SU-DHL-6 (cell line): ENCODE data around the gene CRK.
A peak's percentile ranks its signal among the peaks of the same experiment; 100 is the strongest.

Experiments
- H2AFZ ChIP-seq: fragments of 200-600 bp; sonication (generic); 2 replicates; pipeline ENCODE4 v1.6.1; 2014; ENCODE audit warnings: low read depth, mild to moderate bottlenecking, moderate library complexity, mixed read lengths, antibody characterized with exemption, low read length; ENCODE audit not compliant: severe bottlenecking
- H3F3A ChIP-seq: fragments of 200-600 bp; shearing (Covaris generic); 2 replicates; pipeline ENCODE4 v1.6.0; 2016; ENCODE audit warnings: antibody characterized with exemption, mild to moderate bottlenecking; ENCODE audit not compliant: insufficient read depth
- H3K27ac ChIP-seq: fragments of 200-600 bp; sonication (generic); 2 replicates; pipeline ENCODE4 v1.5.1; 2016; ENCODE audit warnings: low read depth, mild to moderate bottlenecking, low read length, moderate library complexity, mixed read lengths
- H3K27me3 ChIP-seq: fragments of 200-600 bp; sonication (generic), shearing (Covaris generic); 2 replicates; pipeline ENCODE4 v1.6.0; 2014; ENCODE audit warnings: mild to moderate bottlenecking, low read length
- H3K36me3 ChIP-seq: fragments of 200-600 bp; sonication (generic); 2 replicates; pipeline ENCODE4 v1.6.1; 2014; ENCODE audit warnings: mild to moderate bottlenecking, low read length, mixed read lengths
- H3K4me2 ChIP-seq: fragments of 300-600, 200-600 bp; shearing (Covaris generic), sonication (generic); 2 replicates; pipeline ENCODE4 v1.6.0; 2014; ENCODE audit warnings: low read length, low read depth, mild to moderate bottlenecking; ENCODE audit not compliant: poor library complexity, severe bottlenecking
- H3K4me3 ChIP-seq: fragments of 200-600 bp; sonication (generic); 2 replicates; pipeline ENCODE4 v1.5.1; 2014; ENCODE audit warnings: antibody characterized with exemption, low read length, mild to moderate bottlenecking, mixed read lengths; ENCODE audit not compliant: insufficient read depth, poor library complexity, severe bottlenecking
- H3K79me2 ChIP-seq: fragments of 200-600 bp; sonication (generic); 2 replicates; pipeline ENCODE4 v1.6.1; 2014; ENCODE audit warnings: mild to moderate bottlenecking, low read length, moderate library complexity; ENCODE audit not compliant: insufficient read depth
- H3K9ac ChIP-seq: fragments of 200-600 bp; sonication (generic); 2 replicates; pipeline ENCODE4 v1.7.0; 2014; ENCODE audit warnings: mild to moderate bottlenecking, low read length
- H3K9me2 ChIP-seq: fragments of 200-600 bp; sonication (generic); replicated peaks from 2 replicates; pipeline ENCODE4 v1.6.1; 2014; ENCODE audit warnings: low read length; ENCODE audit not compliant: insufficient read depth
- H3K9me3 ChIP-seq: fragments of 200-600 bp; sonication (generic); 2 replicates; pipeline ENCODE4 v1.6.1; 2014; ENCODE audit warnings: low read length, mixed read lengths; ENCODE audit not compliant: insufficient read depth
- H4K20me1 ChIP-seq: fragments of 200-600 bp; sonication (generic); 2 replicates; pipeline ENCODE4 v1.6.1; 2014; ENCODE audit warnings: low read depth, mild to moderate bottlenecking, antibody characterized with exemption, low read length, moderate library complexity, mixed read lengths
- EZH2phosphoT487 ChIP-seq: fragments of 200-600 bp; sonication (generic), shearing (Covaris generic); conservative IDR thresholded peaks from 2 replicates; pipeline ENCODE4 v1.6.1; 2018; ENCODE audit warnings: mild to moderate bottlenecking, antibody characterized with exemption, low read length, moderate library complexity, mixed read lengths
- TF ChIP-seq, protein P1 (sequence below): fragments of 200-600 bp; sonication (generic); IDR thresholded peaks from one replicate; pipeline ENCODE4 v1.5.1; 2017; ENCODE audit warnings: antibody characterized with exemption, mild to moderate bottlenecking, low read length, moderate library complexity; ENCODE audit not compliant: insufficient read depth, poor library complexity, severe bottlenecking

CRK gene

DNA sequence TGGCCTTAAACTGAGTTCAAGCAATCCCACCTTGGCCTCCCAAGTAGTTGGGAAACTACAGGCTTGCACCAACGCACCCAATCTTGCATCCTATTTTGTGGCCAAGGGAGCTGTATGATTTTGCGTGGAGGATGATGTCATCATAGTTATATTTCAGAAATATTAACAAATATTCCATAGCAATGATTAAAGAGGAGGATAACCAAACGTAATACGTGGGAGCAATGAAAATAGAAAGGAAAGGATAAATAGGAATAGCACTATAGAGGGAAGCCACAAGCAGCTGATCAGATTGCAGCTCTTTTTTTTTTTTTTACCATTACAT lies 53.8 kb downstream of the CRK start:
- H3K4me3 ChIP-seq, result no peak overlapping the region
- peaks cover 28% of the 10 kb centered on the region for H3K79me2 ChIP-seq
- H3K36me3 ChIP-seq, result peaks cover 5% of the 10 kb centered on the region; the same call in 1 of the 2 replicates
- H3K4me2 ChIP-seq, result no peak overlapping the region
- TF ChIP-seq, protein P1, sequence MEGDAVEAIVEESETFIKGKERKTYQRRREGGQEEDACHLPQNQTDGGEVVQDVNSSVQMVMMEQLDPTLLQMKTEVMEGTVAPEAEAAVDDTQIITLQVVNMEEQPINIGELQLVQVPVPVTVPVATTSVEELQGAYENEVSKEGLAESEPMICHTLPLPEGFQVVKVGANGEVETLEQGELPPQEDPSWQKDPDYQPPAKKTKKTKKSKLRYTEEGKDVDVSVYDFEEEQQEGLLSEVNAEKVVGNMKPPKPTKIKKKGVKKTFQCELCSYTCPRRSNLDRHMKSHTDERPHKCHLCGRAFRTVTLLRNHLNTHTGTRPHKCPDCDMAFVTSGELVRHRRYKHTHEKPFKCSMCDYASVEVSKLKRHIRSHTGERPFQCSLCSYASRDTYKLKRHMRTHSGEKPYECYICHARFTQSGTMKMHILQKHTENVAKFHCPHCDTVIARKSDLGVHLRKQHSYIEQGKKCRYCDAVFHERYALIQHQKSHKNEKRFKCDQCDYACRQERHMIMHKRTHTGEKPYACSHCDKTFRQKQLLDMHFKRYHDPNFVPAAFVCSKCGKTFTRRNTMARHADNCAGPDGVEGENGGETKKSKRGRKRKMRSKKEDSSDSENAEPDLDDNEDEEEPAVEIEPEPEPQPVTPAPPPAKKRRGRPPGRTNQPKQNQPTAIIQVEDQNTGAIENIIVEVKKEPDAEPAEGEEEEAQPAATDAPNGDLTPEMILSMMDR, result no peak
- no peak for TF ChIP-seq EZH2phosphoT487
- no peak overlapping the region for H3K9ac ChIP-seq
- no peaks in the 10 kb centered on the region for H3K9me3 ChIP-seq
- no peaks in the 10 kb centered on the region for H3F3A ChIP-seq
- no peak overlapping the region for H2AFZ ChIP-seq
- no peaks in the 10 kb centered on the region for H3K27me3 ChIP-seq
- no peak overlapping the region for H3K27ac ChIP-seq
- peaks cover 14% of the 10 kb centered on the region for H4K20me1 ChIP-seq
- no peaks in the 10 kb centered on the region for H3K9me2 ChIP-seq

DNA sequence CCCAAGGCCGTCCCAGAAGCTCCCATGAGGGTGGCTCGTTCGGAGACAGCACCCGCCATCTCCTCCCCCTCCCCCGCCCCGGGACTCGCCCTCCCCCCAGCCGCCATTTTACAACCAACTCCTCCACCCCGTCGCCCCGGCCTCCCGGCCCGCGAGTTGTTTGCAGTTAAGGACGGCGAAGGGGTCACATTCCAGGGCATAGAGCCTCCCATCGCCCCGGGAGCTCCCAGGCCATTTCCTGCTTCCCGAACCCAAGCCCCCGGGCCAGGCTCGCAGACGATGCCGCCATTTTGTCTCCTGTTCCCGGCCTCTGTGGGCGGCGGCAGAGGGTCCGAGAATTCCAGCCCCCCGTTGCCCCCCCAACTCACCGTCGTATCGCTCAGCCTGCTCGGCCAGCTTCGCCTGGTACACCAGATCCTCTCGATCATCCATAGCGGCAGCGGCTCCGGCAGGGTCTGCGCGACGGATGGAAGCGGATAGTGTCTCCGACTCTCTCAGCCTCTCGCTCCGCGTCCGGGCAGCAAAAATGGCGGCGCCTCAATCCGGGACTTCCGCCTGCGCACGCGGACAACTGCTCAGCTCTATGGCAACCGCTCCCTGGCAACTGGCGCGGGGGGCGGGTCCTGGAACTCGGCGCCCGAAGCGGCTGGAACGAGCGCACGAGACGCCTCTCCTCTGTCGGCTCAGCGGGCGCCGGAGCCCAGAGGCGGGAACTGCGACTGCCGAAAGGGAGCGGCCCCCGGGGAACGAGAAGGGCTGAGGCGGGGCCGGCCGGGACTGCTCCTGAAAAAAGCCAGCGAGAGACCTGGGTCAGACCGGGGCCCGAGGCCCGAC lies 56.1 kb downstream of the CRK start, which contains the start of gene YWHAE:
Gene YWHAE, minus strand, starts transcription at position 544 of the 834 bp plus-strand sequence. Its CDS starts 112 bp downstream, at position 432.
- peak within 1 kb of the TSS; percentile 90 for H2AFZ ChIP-seq
- no peaks in the 10 kb centered on the region for H3K27me3 ChIP-seq
- no peaks in the 10 kb centered on the region for H3K9me2 ChIP-seq
- peak within 1 kb of the TSS; percentile 90 for H3K4me2 ChIP-seq
- peak within 1 kb of the TSS; percentile 87 for H3K9ac ChIP-seq
- H3K9me3 ChIP-seq, result no peaks in the 10 kb centered on the region
- H4K20me1 ChIP-seq, result peaks cover 22% of the 10 kb centered on the region
- peak within 1 kb of the TSS; percentile 85 for H3K27ac ChIP-seq
- TF ChIP-seq EZH2phosphoT487, result no peak
- TF ChIP-seq, protein P1, result no peak
- peaks cover 5% of the 10 kb centered on the region; the same call in 1 of the 2 replicates for H3K36me3 ChIP-seq
- peaks cover 51% of the 10 kb centered on the region for H3K79me2 ChIP-seq
- peak within 1 kb of the TSS; percentile 83 for H3K4me3 ChIP-seq
- H3F3A ChIP-seq, result no peaks in the 10 kb centered on the region

DNA sequence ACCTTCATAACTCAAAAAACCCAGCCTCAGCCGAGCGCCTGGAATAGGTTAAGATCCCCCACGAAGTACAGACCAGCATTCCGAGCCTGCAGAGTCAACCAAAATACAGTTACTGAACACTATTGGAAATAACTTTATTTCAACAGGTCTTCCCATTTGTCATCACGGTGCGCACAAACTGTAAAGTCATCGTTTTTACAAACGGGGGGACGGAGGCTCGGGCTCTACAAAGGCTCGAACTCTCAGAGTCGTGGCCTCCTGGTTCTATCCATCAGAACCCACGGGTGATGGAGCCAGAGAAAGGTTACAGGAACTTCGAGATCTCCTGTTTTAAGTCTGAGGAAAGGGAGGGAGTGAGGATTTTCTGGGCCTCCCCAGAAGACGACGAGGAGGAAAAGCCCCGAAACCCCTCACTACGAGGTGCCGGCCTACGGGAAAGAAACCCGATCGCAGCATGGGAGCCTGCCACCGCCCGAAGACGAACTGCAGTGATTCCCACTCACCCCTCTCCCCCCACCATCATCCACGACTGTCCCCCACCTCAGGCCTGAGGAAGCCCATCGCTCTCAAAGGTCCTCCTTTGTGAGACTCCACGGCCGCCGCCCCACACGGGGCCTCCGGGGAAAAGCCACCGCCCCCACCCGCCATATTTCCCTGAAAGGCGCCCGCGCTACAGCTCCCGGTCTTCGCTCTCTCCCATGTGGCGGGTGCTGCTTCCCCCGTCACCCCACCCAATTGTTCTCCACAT lies 56.9 kb downstream of the CRK start:
- TF ChIP-seq, protein P1, result no peak
- TF ChIP-seq EZH2phosphoT487, result no peak
- Histone ChIP-seq H2AFZ (no peak overlapping the region), H3F3A (peaks cover 5% of the 10 kb centered on the region), H3K36me3 (peaks cover 5% of the 10 kb centered on the region; the same call in 1 of the 2 replicates), H3K9ac (peak overlapping the region; percentile 87), H4K20me1 (peaks cover 25% of the 10 kb centered on the region), H3K27me3 (no peaks in the 10 kb centered on the region), H3K4me2 (peak overlapping the region; percentile 90), H3K9me2 (no peaks in the 10 kb centered on the region), H3K9me3 (no peaks in the 10 kb centered on the region), H3K79me2 (peaks cover 59% of the 10 kb centered on the region), H3K4me3 (peak overlapping the region; percentile 83), H3K27ac (peak overlapping the region; percentile 85)
